Progenitor cell of endocrine pancreas (in vitro differentiated cells): ENCODE measurements around the gene CAPN3. TPM values are rescaled to one million over a fixed set of nuclear protein-coding genes. Genes with fewer than 3 reads are reported as not detected.
"Not testable (repeated sequence)": the region's sequence is repeated elsewhere in the genome, so short reads cannot be mapped to it uniquely, and the experiment has no call there.

ENCODE experiments used
- DNase-seq: peaks from one replicate; pipeline ENCODE4 v3.0.0; 2021; ENCODE audit warnings: low spot score; ENCODE audit not compliant: unreplicated experiment
- H3K27ac Mint-ChIP-seq: 2 replicates; pipeline ENCODE4 v1.8.0; 2021; ENCODE audit warnings: mild to moderate bottlenecking, moderate library complexity, mixed read lengths
- H3K27me3 Mint-ChIP-seq: 2 replicates; pipeline ENCODE4 v1.8.0; 2021; ENCODE audit warnings: mixed read lengths
- H3K36me3 Mint-ChIP-seq: 2 replicates; pipeline ENCODE4 v1.8.0; 2022; ENCODE audit warnings: mixed read lengths; ENCODE audit not compliant: insufficient read depth
- H3K4me1 Mint-ChIP-seq: 2 replicates; pipeline ENCODE4 v1.8.0; 2021; ENCODE audit warnings: low read depth, mixed read lengths
- H3K4me3 Mint-ChIP-seq: 2 replicates; pipeline ENCODE4 v1.8.0; 2021; ENCODE audit warnings: low read depth, mild to moderate bottlenecking, moderate library complexity, mixed read lengths
- H3K9me3 Mint-ChIP-seq: 2 replicates; pipeline ENCODE4 v1.8.0; 2021; ENCODE audit warnings: low read depth, mixed read lengths
- CTCF ChIP-seq: fragments of 200-600 bp; sonication (generic); IDR thresholded peaks from one replicate; pipeline ENCODE4 v1.5.0; 2021; ENCODE audit warnings: antibody characterized with exemption, mild to moderate bottlenecking; ENCODE audit not compliant: unreplicated experiment
- total RNA-seq: library from RNA; stranded (reverse); gene quantifications from 2 replicates; pipeline ENCODE4 v1.2.1, GENCODE V29; 2021

Gene CAPN3
- total RNA-seq, 1 donor from 2014 or later: 3.7 TPM

GRCh38 chr15:42335074-42335473 lies 24.2 kb upstream of the CAPN3 start:
- DNase-seq: no peak
- H3K36me3 Mint-ChIP-seq: peaks cover 12% of the 10 kb centered on the region
- no peak overlapping the region for H3K4me3 Mint-ChIP-seq
- H3K27me3 Mint-ChIP-seq: no peaks in the 10 kb centered on the region
- TF ChIP-seq CTCF: no peak
- H3K9me3 Mint-ChIP-seq: peaks cover 21% of the 10 kb centered on the region
- H3K27ac Mint-ChIP-seq: no peak overlapping the region
- H3K4me1 Mint-ChIP-seq: peaks cover 15% of the 10 kb centered on the region

GRCh38 chr15:42336650-42337049 lies 22.7 kb upstream of the CAPN3 start:
- not testable (repeated sequence) for H3K27me3 Mint-ChIP-seq, H3K4me3 Mint-ChIP-seq, H3K27ac Mint-ChIP-seq, DNase-seq
- Mint-ChIP-seq H3K36me3 (peaks cover 12% of the 10 kb centered on the region), H3K9me3 (peaks cover 21% of the 10 kb centered on the region), H3K4me1 (peaks cover 15% of the 10 kb centered on the region)

GRCh38 chr15:42337104-42337503 lies 22.2 kb upstream of the CAPN3 start:
- peaks cover 15% of the 10 kb centered on the region for H3K4me1 Mint-ChIP-seq
- H3K27ac Mint-ChIP-seq, H3K27me3 Mint-ChIP-seq: not testable (repeated sequence)

GRCh38 chr15:42338500-42338899 lies 20.8 kb upstream of the CAPN3 start:
- H3K9me3 Mint-ChIP-seq: peaks cover 21% of the 10 kb centered on the region
- H3K27ac Mint-ChIP-seq: no peak overlapping the region
- H3K4me3 Mint-ChIP-seq: no peak overlapping the region
- no peak for TF ChIP-seq CTCF
- peaks cover 12% of the 10 kb centered on the region for H3K36me3 Mint-ChIP-seq
- H3K27me3 Mint-ChIP-seq: no peaks in the 10 kb centered on the region
- no peak for DNase-seq
- peaks cover 15% of the 10 kb centered on the region for H3K4me1 Mint-ChIP-seq

More at GRCh38 chr15:42337104-42337503, 22.2 kb upstream of the CAPN3 start:
- DNase-seq, H3K4me3 Mint-ChIP-seq: not testable (repeated sequence)
- Mint-ChIP-seq H3K9me3 (peaks cover 21% of the 10 kb centered on the region), H3K36me3 (peaks cover 12% of the 10 kb centered on the region)

- Mint-ChIP-seq H3K4me1 (peaks cover 5% of the 10 kb centered on the region), H3K36me3 (no peaks in the 10 kb centered on the region), H3K9me3 (no peaks in the 10 kb centered on the region), H3K27ac (no peak overlapping the region), H3K27me3 (no peaks in the 10 kb centered on the region), H3K4me3 (no peak overlapping the region)
- no peak for TF ChIP-seq CTCF
- no peak for DNase-seq
These were observed 15.6 kb upstream of the CAPN3 start for GRCh38 chr15:42343596-42344232.

GRCh38 chr15:42344763-42345162 lies 14.5 kb upstream of the CAPN3 start:
- Mint-ChIP-seq H3K27me3 (no peaks in the 10 kb centered on the region), H3K4me3 (no peak overlapping the region), H3K9me3 (no peaks in the 10 kb centered on the region), H3K4me1 (no peaks in the 10 kb centered on the region), H3K36me3 (no peaks in the 10 kb centered on the region), H3K27ac (no peak overlapping the region)
- DNase-seq: no peak
- TF ChIP-seq CTCF: no peak
